T-cell (primary cell): ENCODE measurements around the gene PCSK1. TPM values are rescaled to one million over a fixed set of nuclear protein-coding genes. Genes with fewer than 3 reads are reported as not detected.

Experiments
- ATAC-seq, 4 experiments: fragments of 200-7000 bp in 3 of 4; fragments of 150-1000 bp in 1 of 4; cut with Tn5 transposase; replicated peaks in 1 of 4; 1 replicate in 3 of 4; 2 replicates in 1 of 4; pipeline ENCODE4 v1.10.0; 2021; ENCODE audit warnings: moderate library complexity in 3 of 4, mild to moderate bottlenecking in 2 of 4, moderate number of reproducible peaks in 1 of 4
- CTCF ChIA-PET, 2 donors: fragments of 300-600 bp; sonication (Branson Sonifier 250); formaldehyde crosslinking; loops; one replicate each; lab custom pipeline; 2022; ENCODE audit warnings: antibody characterized with exemption in 2 of 2; lab: Charles Lee
- POLR2A ChIA-PET, 2 donors: fragments of 300-600 bp; sonication (Branson Sonifier 250); formaldehyde crosslinking; loops; one replicate each; lab custom pipeline; 2022; ENCODE audit warnings: antibody characterized with exemption in 2 of 2; lab: Charles Lee
- DNase-seq, 35 experiments: peaks; one replicate each; pipeline versions ENCODE4 v3.0.0 to v3.0.0-alpha.2; 2013 to 2023
- H3K27ac ChIP-seq: one replicate; pipeline ENCODE4 v1.5.1; 2013; ENCODE audit warnings: low read length
- H3K27me3 ChIP-seq, 2 experiments: replicated peaks in 1 of 2; 1 replicate in 1 of 2; 2 replicates in 1 of 2; pipeline versions ENCODE4 v1.6.1 to v1.7.0; 2013; ENCODE audit warnings: low read length in 1 of 2, mixed read lengths in 1 of 2; ENCODE audit not compliant: control insufficient read depth in 2 of 2, insufficient read depth in 2 of 2; ENCODE audit errors: extremely low read depth in 1 of 2
- H3K36me3 ChIP-seq, 2 donors: 1 replicate in 1 of 2; 2 replicates in 1 of 2; pipeline versions ENCODE4 v1.6.1 to v1.7.0; 2013; ENCODE audit warnings: low read length in 1 of 2; ENCODE audit not compliant: control insufficient read depth in 2 of 2, insufficient read depth in 1 of 2; ENCODE audit errors: extremely low read depth in 1 of 2
- H3K4me1 ChIP-seq, 2 experiments: 1 replicate in 1 of 2; 2 replicates in 1 of 2; pipeline versions ENCODE4 v1.6.1 to v1.7.0; 2013; ENCODE audit warnings: low read length in 2 of 2, mixed read lengths in 1 of 2; ENCODE audit not compliant: insufficient read depth in 2 of 2, control insufficient read depth in 1 of 2; ENCODE audit errors: extremely low read depth in 1 of 2
- H3K4me3 ChIP-seq, 2 donors: 1 replicate in 1 of 2; 2 replicates in 1 of 2; pipeline versions ENCODE4 v1.5.1 to v1.7.0; 2013; ENCODE audit warnings: mild to moderate bottlenecking in 2 of 2, low read length in 1 of 2, moderate library complexity in 1 of 2; ENCODE audit not compliant: control insufficient read depth in 1 of 2; ENCODE audit errors: extremely low read depth in 1 of 2
- H3K9me3 ChIP-seq: 2 replicates; pipeline ENCODE4 v1.7.0; 2013
- H3K27ac Mint-ChIP-seq, 2 donors: one replicate each; pipeline ENCODE4 v1.8.0; 2020 to 2021; ENCODE audit warnings: mild to moderate bottlenecking in 2 of 2, mixed read lengths in 2 of 2
- H3K27me3 Mint-ChIP-seq, 2 donors: one replicate each; pipeline ENCODE4 v1.8.0; 2021 to 2022; ENCODE audit warnings: mixed read lengths in 2 of 2
- H3K36me3 Mint-ChIP-seq: one replicate; pipeline ENCODE4 v1.8.0; 2021; ENCODE audit warnings: mixed read lengths
- H3K4me1 Mint-ChIP-seq, 3 donors: one replicate each; pipeline ENCODE4 v1.8.0; 2020 to 2022; ENCODE audit warnings: mixed read lengths in 3 of 3, mild to moderate bottlenecking in 1 of 3
- H3K4me3 Mint-ChIP-seq, 3 donors: one replicate each; pipeline ENCODE4 v1.8.0; 2020 to 2022; ENCODE audit warnings: mild to moderate bottlenecking in 3 of 3, mixed read lengths in 3 of 3, moderate library complexity in 3 of 3
- H3K9me3 Mint-ChIP-seq, 3 donors: one replicate each; pipeline ENCODE4 v1.8.0; 2020 to 2022; ENCODE audit warnings: mixed read lengths in 3 of 3
- WGBS: methylation state at CpG from one replicate; pipeline ENCODE4 v1.1.5; 2013; ENCODE audit warnings: missing lambda C conversion rate; ENCODE audit not compliant: insufficient coverage; 5-methylcytosine and 5-hydroxymethylcytosine counted together
- total RNA-seq, 35 experiments: library from RNA in 6 of 35; stranded (reverse) in 6 of 35; fragments of 120-200 nt in 1 of 35; gene quantifications; one replicate each; pipeline versions ENCODE4 v1.2.1 to v1.2.4 and lab custom pipeline; 2013 to 2026

Gene PCSK1
- total RNA-seq, 5 donors from 2014 or later (not counting 1 experiment from before 2014, with no cell fraction given) = not detected

DNA sequence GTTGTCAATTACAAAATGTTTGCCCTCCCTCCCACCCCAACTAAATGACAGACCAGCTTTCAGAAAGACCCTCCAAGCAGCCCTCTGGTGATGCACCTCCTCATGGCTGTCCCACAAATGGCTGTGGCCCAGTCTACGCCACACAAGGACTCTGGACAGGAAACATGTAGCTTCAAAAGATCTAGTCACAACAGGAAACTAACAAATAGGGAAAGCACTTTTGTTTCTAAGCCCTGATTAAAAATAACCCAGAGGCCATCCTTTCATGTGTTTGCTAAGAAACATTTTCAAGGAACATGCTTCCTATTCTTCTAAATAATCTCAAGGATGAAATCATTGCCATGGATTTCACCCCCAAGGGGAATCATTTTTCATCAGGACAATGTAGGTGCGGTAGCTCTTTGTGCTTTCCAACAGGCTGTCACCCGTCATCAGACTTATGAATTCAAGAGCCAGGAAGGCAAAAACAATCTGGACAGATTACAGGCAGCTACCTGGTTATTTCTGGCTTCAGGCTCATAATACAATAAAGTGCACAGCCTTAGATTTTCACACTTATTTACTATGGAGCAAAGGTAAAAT lies 20.1 kb downstream of the PCSK1 start:
- ChIA-PET CTCF (interaction anchor here in 1 of 2 donors (0.6 kb wide), 1 partner anchor 77 kb away, joined by 3 read pairs; no protein-coding TSS in a partner anchor), POLR2A (no interaction called here)
- Histone ChIP-seq H3K9me3 (no peaks in the 10 kb centered on the region), H3K4me1 (no peaks in the 10 kb centered on the region), H3K4me3 (no peak overlapping the region), H3K27me3 (no peaks in the 10 kb centered on the region), H3K36me3 (no peaks in the 10 kb centered on the region), H3K27ac (no peak overlapping the region)
- H3K4me1 Mint-ChIP-seq = no peaks in the 10 kb centered on the region
- no peaks in the 10 kb centered on the region for H3K36me3 Mint-ChIP-seq
- no peak overlapping the region for H3K4me3 Mint-ChIP-seq
- H3K27me3 Mint-ChIP-seq = peaks cover 4 to 11% of the 10 kb centered on the region in 2 donors
- no peaks in the 10 kb centered on the region for H3K9me3 Mint-ChIP-seq
- DNase-seq (no peak), ATAC-seq (no peak)
- 78% methylated on average over 3 of the region's 3 CpGs for WGBS
- no peak overlapping the region for H3K27ac Mint-ChIP-seq

DNA sequence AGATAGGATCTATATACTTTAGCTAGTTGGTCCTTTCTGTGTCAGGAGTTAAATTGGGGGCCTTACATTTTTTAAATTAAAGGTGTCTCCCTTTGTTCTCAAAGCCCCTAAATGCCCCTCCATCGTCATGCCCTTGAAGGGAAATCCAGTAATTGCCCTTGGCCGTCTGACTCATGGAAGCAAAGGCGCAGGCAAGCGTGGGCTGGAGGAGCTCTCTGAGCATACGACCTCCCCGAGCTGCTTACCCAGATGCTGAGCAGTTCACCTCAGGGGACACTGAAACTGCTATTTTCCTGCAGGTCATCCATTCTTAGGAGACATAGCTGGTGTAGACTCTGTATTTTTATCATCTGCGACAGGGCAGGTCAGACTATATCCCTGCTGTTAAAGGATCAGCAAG lies 23.0 kb downstream of the PCSK1 start:
- ATAC-seq = no peak
- DNase-seq = no peak
- Histone ChIP-seq H3K27me3 (peaks cover 0 to 2% of the 10 kb centered on the region in 2 experiments), H3K27ac (no peak overlapping the region), H3K4me1 (no peaks in the 10 kb centered on the region), H3K9me3 (no peaks in the 10 kb centered on the region), H3K36me3 (no peaks in the 10 kb centered on the region), H3K4me3 (no peak overlapping the region)
- H3K4me1 Mint-ChIP-seq = no peaks in the 10 kb centered on the region
- ChIA-PET CTCF (no interaction called here), POLR2A (no interaction called here)
- H3K27ac Mint-ChIP-seq = no peak overlapping the region
- 80% methylated on average over 7 of the region's 7 CpGs for WGBS
- peaks cover 4 to 7% of the 10 kb centered on the region in 2 donors for H3K27me3 Mint-ChIP-seq
- H3K9me3 Mint-ChIP-seq = no peaks in the 10 kb centered on the region
- no peaks in the 10 kb centered on the region for H3K36me3 Mint-ChIP-seq
- no peak overlapping the region for H3K4me3 Mint-ChIP-seq

- CTCF ChIA-PET = no interaction called here
- POLR2A ChIA-PET = no interaction called here
- Histone ChIP-seq H3K9me3 (no peaks in the 10 kb centered on the region), H3K27ac (no peak overlapping the region), H3K36me3 (no peaks in the 10 kb centered on the region), H3K4me1 (no peaks in the 10 kb centered on the region), H3K27me3 (peaks cover 0 to 2% of the 10 kb centered on the region in 2 experiments), H3K4me3 (no peak overlapping the region)
- Mint-ChIP-seq H3K4me3 (no peak overlapping the region), H3K4me1 (no peaks in the 10 kb centered on the region), H3K36me3 (no peaks in the 10 kb centered on the region), H3K27ac (no peak overlapping the region), H3K27me3 (peaks cover 4 to 7% of the 10 kb centered on the region in 2 donors), H3K9me3 (no peaks in the 10 kb centered on the region)
- WGBS = 70% methylated on average over 2 of the region's 13 CpGs
- no peak for DNase-seq
- ATAC-seq = no peak
Observed at GRCh38 chr5:96408841-96409538, 24.1 kb downstream of the PCSK1 start.

GRCh38 chr5:96408210-96408777 lies 24.8 kb downstream of the PCSK1 start:
- H3K9me3 Mint-ChIP-seq = no peaks in the 10 kb centered on the region
- Histone ChIP-seq H3K4me1 (no peaks in the 10 kb centered on the region), H3K9me3 (no peaks in the 10 kb centered on the region), H3K27me3 (peaks cover 0 to 2% of the 10 kb centered on the region in 2 experiments), H3K36me3 (no peaks in the 10 kb centered on the region), H3K4me3 (no peak overlapping the region), H3K27ac (no peak overlapping the region)
- POLR2A ChIA-PET = no interaction called here
- H3K4me3 Mint-ChIP-seq = no peak overlapping the region
- no peak overlapping the region for H3K27ac Mint-ChIP-seq
- WGBS = 71% methylated on average over 4 of the region's 13 CpGs
- CTCF ChIA-PET = interaction anchor here (0.6 to 0.7 kb wide), 2 partner anchors 40 to 246 kb away, joined by 3 to 5 read pairs; no protein-coding TSS in a partner anchor
- DNase-seq = no peak
- ATAC-seq = no peak
- no peaks in the 10 kb centered on the region for H3K36me3 Mint-ChIP-seq
- H3K4me1 Mint-ChIP-seq = no peaks in the 10 kb centered on the region
- H3K27me3 Mint-ChIP-seq = peaks cover 4 to 7% of the 10 kb centered on the region in 2 donors

- Mint-ChIP-seq H3K27ac (no peak overlapping the region), H3K9me3 (no peaks in the 10 kb centered on the region), H3K4me3 (no peak overlapping the region), H3K27me3 (peaks cover 0 to 4% of the 10 kb centered on the region in 2 donors), H3K36me3 (no peaks in the 10 kb centered on the region), H3K4me1 (no peaks in the 10 kb centered on the region)
- no peak overlapping the region for H3K27ac ChIP-seq
- DNase-seq = no peak
- POLR2A ChIA-PET = interaction anchor here in 1 of 2 donors (0.6 kb wide), 1 partner anchor 15 kb away, joined by 9 read pairs; no protein-coding TSS in a partner anchor
- CTCF ChIA-PET = interaction anchor here in 1 of 2 donors (0.7 kb wide), 1 partner anchor 41 kb away, joined by 5 read pairs; no protein-coding TSS in a partner anchor
- no peaks in the 10 kb centered on the region for H3K4me1 ChIP-seq
- H3K4me3 ChIP-seq = no peak overlapping the region
- no peaks in the 10 kb centered on the region for H3K36me3 ChIP-seq
- ATAC-seq = no peak
- no peaks in the 10 kb centered on the region for H3K9me3 ChIP-seq
- H3K27me3 ChIP-seq = peaks cover 0 to 2% of the 10 kb centered on the region in 2 experiments
Observed at GRCh38 chr5:96407436-96407835, 25.6 kb downstream of the PCSK1 start.

DNA sequence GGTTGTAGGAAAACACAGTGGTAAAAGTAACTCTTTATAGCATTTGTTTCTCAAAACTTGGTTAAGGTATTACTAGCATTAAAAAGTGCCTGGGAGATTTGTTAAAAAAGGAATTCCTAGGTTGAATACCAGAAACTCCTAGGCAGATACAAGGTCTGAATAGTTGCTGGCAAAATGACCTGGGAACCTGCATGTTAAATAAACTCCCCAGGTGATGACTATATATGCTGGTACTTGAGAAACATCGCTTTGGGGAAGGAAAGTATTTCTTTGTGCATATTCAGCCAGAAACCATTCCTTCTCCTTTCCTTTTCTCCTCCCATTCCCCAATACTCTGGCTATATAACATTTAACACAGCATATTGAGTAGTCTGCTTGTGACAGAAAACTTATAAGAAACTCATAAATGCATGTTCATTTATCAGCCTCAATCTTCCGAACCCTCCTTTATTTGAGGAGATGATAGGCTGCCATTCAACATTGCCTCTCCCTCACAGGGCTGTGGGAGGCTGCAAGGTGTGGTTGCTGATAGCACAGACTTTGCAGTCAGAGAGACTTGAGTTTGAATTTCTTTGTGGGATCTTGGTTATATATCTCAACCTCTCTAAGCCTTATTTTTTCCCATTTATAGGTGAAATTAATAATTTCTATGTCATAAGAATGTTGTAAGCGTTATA lies 28.7 kb downstream of the PCSK1 start:
- H3K27me3 Mint-ChIP-seq = no peaks in the 10 kb centered on the region
- H3K4me3 Mint-ChIP-seq = no peak overlapping the region
- no peaks in the 10 kb centered on the region for H3K9me3 ChIP-seq
- H3K27ac ChIP-seq = no peak overlapping the region
- CTCF ChIA-PET = no interaction called here
- no CpG with 5 or more reads among the region's 3 CpGs for WGBS
- no peak overlapping the region for H3K4me3 ChIP-seq
- no peaks in the 10 kb centered on the region for H3K36me3 ChIP-seq
- no peaks in the 10 kb centered on the region for H3K9me3 Mint-ChIP-seq
- DNase-seq (no peak), ATAC-seq (no peak)
- POLR2A ChIA-PET = no interaction called here
- no peaks in the 10 kb centered on the region for H3K4me1 ChIP-seq
- H3K27me3 ChIP-seq = peaks cover 2 to 3% of the 10 kb centered on the region in 2 experiments
- H3K4me1 Mint-ChIP-seq = no peaks in the 10 kb centered on the region
- H3K36me3 Mint-ChIP-seq = no peaks in the 10 kb centered on the region
- no peak overlapping the region for H3K27ac Mint-ChIP-seq
